ENCODE data around the gene EDC3. TPM values are rescaled to one million over a fixed set of nuclear protein-coding genes. Genes with fewer than 3 reads are reported as not detected.

The EDC3 gene
- polyA plus RNA-seq, 1 donor from 2014 or later, result 12.9 TPM

DNA sequence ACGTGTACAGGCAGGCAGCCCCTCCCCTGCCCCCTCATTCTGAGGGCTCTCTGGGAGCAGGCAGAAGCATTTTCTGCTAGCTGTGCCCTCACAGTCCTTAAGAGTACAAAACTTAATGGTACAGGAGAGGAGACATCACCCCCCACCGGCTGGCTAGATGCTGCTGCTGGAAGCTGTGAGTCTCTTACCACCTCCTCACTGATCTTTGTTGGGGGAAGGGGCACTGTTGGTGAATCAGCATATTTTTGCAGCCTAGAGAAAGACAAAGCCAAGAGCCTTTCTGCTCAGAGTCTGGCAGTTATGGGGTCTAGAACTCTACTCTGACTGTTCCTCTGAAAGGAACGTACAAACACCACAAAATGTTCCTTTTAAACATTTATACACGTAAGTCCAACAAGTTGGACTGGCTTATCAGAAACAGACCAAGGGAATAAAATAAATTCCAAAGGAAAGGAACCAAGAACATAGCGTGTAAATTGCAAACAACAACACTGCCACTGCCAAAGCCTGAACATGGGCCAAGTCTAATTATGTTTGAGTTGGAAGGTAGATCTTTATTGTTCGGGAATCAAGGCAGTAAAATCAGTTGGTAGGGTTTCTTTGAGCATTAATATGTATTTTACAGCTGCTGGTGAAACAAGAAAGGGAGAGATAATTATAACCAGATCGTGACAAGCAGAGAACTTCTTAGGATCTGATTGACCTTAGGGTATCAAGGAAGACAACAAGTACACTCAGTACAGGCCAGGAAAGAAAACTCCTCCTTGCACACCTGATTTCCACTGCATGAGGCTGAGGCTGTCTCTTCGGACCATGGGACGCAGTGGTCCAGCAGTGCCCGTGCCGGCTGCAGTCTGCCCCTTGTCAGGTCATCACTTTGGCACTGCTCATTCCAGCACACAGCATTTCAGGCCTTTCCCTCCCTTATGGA is 52.8 kb downstream of the EDC3 start:
- H4K20me1 ChIP-seq (ENCODE audit: insufficient read depth), result no peaks in the 10 kb centered on the region
- no peak overlapping the region for H3K4me2 ChIP-seq (ENCODE audit: low read length)
- H3K9me2 ChIP-seq (ENCODE audit: insufficient read depth, low read length), result no peaks in the 10 kb centered on the region
- no peaks in the 10 kb centered on the region for H3F3A ChIP-seq (ENCODE audit: insufficient read depth, low read length, poor library complexity, severe bottlenecking)
- no peak overlapping the region for H2AFZ ChIP-seq (ENCODE audit: low read depth, low read length)
- no peak overlapping the region for H3K9ac ChIP-seq (ENCODE audit: low read length)
- H3K79me2 ChIP-seq (replicated peaks; ENCODE audit: insufficient read depth, low read length), result peaks cover 6% of the 10 kb centered on the region
- H3K4me3 ChIP-seq (ENCODE audit: low read length), result no peak overlapping the region
- H3K27ac ChIP-seq (ENCODE audit: low read length), result no peak overlapping the region
- H3K36me3 ChIP-seq (ENCODE audit: insufficient read depth, low read length), result peaks cover 4% of the 10 kb centered on the region
- no peak for TF ChIP-seq EZH2 (IDR thresholded peaks at IDR 0.05; ENCODE audit: borderline replicate concordance, insufficient read depth, low read length, poor library complexity, severe bottlenecking)
- TF ChIP-seq, protein P1, sequence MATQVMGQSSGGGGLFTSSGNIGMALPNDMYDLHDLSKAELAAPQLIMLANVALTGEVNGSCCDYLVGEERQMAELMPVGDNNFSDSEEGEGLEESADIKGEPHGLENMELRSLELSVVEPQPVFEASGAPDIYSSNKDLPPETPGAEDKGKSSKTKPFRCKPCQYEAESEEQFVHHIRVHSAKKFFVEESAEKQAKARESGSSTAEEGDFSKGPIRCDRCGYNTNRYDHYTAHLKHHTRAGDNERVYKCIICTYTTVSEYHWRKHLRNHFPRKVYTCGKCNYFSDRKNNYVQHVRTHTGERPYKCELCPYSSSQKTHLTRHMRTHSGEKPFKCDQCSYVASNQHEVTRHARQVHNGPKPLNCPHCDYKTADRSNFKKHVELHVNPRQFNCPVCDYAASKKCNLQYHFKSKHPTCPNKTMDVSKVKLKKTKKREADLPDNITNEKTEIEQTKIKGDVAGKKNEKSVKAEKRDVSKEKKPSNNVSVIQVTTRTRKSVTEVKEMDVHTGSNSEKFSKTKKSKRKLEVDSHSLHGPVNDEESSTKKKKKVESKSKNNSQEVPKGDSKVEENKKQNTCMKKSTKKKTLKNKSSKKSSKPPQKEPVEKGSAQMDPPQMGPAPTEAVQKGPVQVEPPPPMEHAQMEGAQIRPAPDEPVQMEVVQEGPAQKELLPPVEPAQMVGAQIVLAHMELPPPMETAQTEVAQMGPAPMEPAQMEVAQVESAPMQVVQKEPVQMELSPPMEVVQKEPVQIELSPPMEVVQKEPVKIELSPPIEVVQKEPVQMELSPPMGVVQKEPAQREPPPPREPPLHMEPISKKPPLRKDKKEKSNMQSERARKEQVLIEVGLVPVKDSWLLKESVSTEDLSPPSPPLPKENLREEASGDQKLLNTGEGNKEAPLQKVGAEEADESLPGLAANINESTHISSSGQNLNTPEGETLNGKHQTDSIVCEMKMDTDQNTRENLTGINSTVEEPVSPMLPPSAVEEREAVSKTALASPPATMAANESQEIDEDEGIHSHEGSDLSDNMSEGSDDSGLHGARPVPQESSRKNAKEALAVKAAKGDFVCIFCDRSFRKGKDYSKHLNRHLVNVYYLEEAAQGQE (IDR thresholded peaks at IDR 0.05; ENCODE audit: borderline replicate concordance), result no peak
- no peak for TF ChIP-seq RAD21 (conservative IDR thresholded peaks at IDR 0.05)
- TF ChIP-seq, protein P2, sequence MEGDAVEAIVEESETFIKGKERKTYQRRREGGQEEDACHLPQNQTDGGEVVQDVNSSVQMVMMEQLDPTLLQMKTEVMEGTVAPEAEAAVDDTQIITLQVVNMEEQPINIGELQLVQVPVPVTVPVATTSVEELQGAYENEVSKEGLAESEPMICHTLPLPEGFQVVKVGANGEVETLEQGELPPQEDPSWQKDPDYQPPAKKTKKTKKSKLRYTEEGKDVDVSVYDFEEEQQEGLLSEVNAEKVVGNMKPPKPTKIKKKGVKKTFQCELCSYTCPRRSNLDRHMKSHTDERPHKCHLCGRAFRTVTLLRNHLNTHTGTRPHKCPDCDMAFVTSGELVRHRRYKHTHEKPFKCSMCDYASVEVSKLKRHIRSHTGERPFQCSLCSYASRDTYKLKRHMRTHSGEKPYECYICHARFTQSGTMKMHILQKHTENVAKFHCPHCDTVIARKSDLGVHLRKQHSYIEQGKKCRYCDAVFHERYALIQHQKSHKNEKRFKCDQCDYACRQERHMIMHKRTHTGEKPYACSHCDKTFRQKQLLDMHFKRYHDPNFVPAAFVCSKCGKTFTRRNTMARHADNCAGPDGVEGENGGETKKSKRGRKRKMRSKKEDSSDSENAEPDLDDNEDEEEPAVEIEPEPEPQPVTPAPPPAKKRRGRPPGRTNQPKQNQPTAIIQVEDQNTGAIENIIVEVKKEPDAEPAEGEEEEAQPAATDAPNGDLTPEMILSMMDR (IDR thresholded peaks at IDR 0.05; ENCODE audit: poor library complexity, severe bottlenecking), result no peak
- no peak for TF ChIP-seq EP300 (conservative IDR thresholded peaks at IDR 0.05; ENCODE audit: poor library complexity, severe bottlenecking)
- TF ChIP-seq SMC3 (conservative IDR thresholded peaks at IDR 0.05; ENCODE audit: poor library complexity), result no peak
- no peak for TF ChIP-seq MXI1 (conservative IDR thresholded peaks at IDR 0.05; ENCODE audit: poor library complexity, severe bottlenecking)
- TF ChIP-seq TAF1 (IDR thresholded peaks at IDR 0.05; ENCODE audit: low read depth), result no peak
- no peak for TF ChIP-seq POLR2AphosphoS5 (IDR thresholded peaks at IDR 0.05)
- no peaks in the 10 kb centered on the region for H3K9me3 ChIP-seq (ENCODE audit: low read length)
- no peaks in the 10 kb centered on the region for H3K27me3 ChIP-seq (ENCODE audit: insufficient read depth, low read depth, low read length)

DNA sequence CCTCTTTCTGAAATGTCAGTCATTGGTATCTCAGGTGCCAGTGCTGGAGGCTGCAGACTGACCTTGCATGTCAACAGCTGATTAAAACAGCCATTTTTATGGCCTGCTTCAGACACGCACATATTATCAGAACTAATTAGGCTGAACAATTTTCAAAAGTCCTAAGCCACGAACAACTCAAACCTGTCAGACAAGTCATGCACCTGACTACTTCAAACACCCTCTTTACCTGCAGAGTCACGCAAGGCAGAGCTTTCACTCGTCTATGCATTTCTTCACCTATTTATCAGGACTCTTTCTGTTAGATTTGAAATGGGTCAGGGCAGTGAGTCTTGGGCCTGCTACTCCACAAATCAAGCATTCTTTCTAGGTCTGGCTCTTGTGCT is 53.5 kb downstream of the EDC3 start:
- Histone ChIP-seq H3K9ac (ENCODE audit: low read length) (no peak overlapping the region), H2AFZ (ENCODE audit: low read depth, low read length) (no peak overlapping the region), H3K4me3 (ENCODE audit: low read length) (no peak overlapping the region), H3K27me3 (ENCODE audit: insufficient read depth, low read depth, low read length) (no peaks in the 10 kb centered on the region), H4K20me1 (ENCODE audit: insufficient read depth) (no peaks in the 10 kb centered on the region), H3K36me3 (ENCODE audit: insufficient read depth, low read length) (peaks cover 4% of the 10 kb centered on the region), H3K4me2 (ENCODE audit: low read length) (no peak overlapping the region), H3K9me3 (ENCODE audit: low read length) (no peaks in the 10 kb centered on the region), H3K79me2 (replicated peaks; ENCODE audit: insufficient read depth, low read length) (peaks cover 6% of the 10 kb centered on the region), H3F3A (ENCODE audit: insufficient read depth, low read length, poor library complexity, severe bottlenecking) (no peaks in the 10 kb centered on the region), H3K9me2 (ENCODE audit: insufficient read depth, low read length) (no peaks in the 10 kb centered on the region), H3K27ac (ENCODE audit: low read length) (no peak overlapping the region)
- TF ChIP-seq EZH2 (IDR thresholded peaks at IDR 0.05; ENCODE audit: borderline replicate concordance, insufficient read depth, low read length, poor library complexity, severe bottlenecking) (no peak), POLR2AphosphoS5 (IDR thresholded peaks at IDR 0.05) (no peak), SMC3 (conservative IDR thresholded peaks at IDR 0.05; ENCODE audit: poor library complexity) (no peak), TAF1 (IDR thresholded peaks at IDR 0.05; ENCODE audit: low read depth) (no peak), MXI1 (conservative IDR thresholded peaks at IDR 0.05; ENCODE audit: poor library complexity, severe bottlenecking) (no peak), RAD21 (conservative IDR thresholded peaks at IDR 0.05) (no peak), EP300 (conservative IDR thresholded peaks at IDR 0.05; ENCODE audit: poor library complexity, severe bottlenecking) (no peak)
- TF ChIP-seq, protein P1 (IDR thresholded peaks at IDR 0.05; ENCODE audit: borderline replicate concordance), result no peak
- TF ChIP-seq, protein P2 (IDR thresholded peaks at IDR 0.05; ENCODE audit: poor library complexity, severe bottlenecking), result no peak

All from neural cell (in vitro differentiated cells).